Progenitor cell of endocrine pancreas (in vitro differentiated cells): ENCODE data around the gene CTDSPL. TPM values are rescaled to one million over a fixed set of nuclear protein-coding genes. Genes with fewer than 3 reads are reported as not detected.

Experiments
- DNase-seq: peaks from one replicate; pipeline ENCODE4 v3.0.0; 2021; ENCODE audit warnings: low spot score; ENCODE audit not compliant: unreplicated experiment
- H3K27ac Mint-ChIP-seq: 2 replicates; pipeline ENCODE4 v1.8.0; 2021; ENCODE audit warnings: mild to moderate bottlenecking, moderate library complexity, mixed read lengths
- H3K27me3 Mint-ChIP-seq: 2 replicates; pipeline ENCODE4 v1.8.0; 2021; ENCODE audit warnings: mixed read lengths
- H3K36me3 Mint-ChIP-seq: 2 replicates; pipeline ENCODE4 v1.8.0; 2022; ENCODE audit warnings: mixed read lengths; ENCODE audit not compliant: insufficient read depth
- H3K4me1 Mint-ChIP-seq: 2 replicates; pipeline ENCODE4 v1.8.0; 2021; ENCODE audit warnings: low read depth, mixed read lengths
- H3K4me3 Mint-ChIP-seq: 2 replicates; pipeline ENCODE4 v1.8.0; 2021; ENCODE audit warnings: low read depth, mild to moderate bottlenecking, moderate library complexity, mixed read lengths
- H3K9me3 Mint-ChIP-seq: 2 replicates; pipeline ENCODE4 v1.8.0; 2021; ENCODE audit warnings: low read depth, mixed read lengths
- total RNA-seq: library from RNA; stranded (reverse); gene quantifications from 2 replicates; pipeline ENCODE4 v1.2.1, GENCODE V29; 2021
- TF ChIP-seq, protein P1 (sequence below): fragments of 200-600 bp; sonication (generic); IDR thresholded peaks from one replicate; pipeline ENCODE4 v1.5.0; 2021; ENCODE audit warnings: antibody characterized with exemption, mild to moderate bottlenecking; ENCODE audit not compliant: unreplicated experiment

Gene CTDSPL
- total RNA-seq, 1 donor from 2014 or later: 53.3 TPM

DNA sequence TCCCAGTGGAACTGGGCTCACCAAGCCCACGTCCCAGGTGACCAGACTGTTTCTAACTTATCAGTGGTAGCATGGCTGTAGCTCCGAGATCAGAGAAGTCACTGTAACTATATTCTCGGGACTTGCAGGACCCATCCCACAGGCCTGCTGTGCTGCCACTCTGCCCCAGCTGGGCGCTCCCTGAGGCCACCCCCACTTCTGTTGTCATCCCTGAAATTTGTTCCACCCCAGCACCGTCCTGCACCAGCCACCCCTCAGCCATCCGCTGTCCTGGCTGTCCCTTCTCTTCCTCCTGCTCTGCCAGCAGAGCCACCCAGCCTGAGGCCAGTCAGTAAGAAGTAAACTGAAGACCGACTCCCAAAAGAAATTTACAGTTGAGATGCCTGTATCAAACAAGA, 95.9 kb downstream of the CTDSPL start:
- Mint-ChIP-seq H3K36me3 (peaks cover 16% of the 10 kb centered on the region), H3K9me3 (peaks cover 3% of the 10 kb centered on the region), H3K27me3 (no peaks in the 10 kb centered on the region), H3K4me3 (no peak overlapping the region), H3K27ac (peak overlapping the region; percentile 68), H3K4me1 (peaks cover 40% of the 10 kb centered on the region)
- no peak for DNase-seq
- TF ChIP-seq, protein P1, sequence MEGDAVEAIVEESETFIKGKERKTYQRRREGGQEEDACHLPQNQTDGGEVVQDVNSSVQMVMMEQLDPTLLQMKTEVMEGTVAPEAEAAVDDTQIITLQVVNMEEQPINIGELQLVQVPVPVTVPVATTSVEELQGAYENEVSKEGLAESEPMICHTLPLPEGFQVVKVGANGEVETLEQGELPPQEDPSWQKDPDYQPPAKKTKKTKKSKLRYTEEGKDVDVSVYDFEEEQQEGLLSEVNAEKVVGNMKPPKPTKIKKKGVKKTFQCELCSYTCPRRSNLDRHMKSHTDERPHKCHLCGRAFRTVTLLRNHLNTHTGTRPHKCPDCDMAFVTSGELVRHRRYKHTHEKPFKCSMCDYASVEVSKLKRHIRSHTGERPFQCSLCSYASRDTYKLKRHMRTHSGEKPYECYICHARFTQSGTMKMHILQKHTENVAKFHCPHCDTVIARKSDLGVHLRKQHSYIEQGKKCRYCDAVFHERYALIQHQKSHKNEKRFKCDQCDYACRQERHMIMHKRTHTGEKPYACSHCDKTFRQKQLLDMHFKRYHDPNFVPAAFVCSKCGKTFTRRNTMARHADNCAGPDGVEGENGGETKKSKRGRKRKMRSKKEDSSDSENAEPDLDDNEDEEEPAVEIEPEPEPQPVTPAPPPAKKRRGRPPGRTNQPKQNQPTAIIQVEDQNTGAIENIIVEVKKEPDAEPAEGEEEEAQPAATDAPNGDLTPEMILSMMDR: no peak

DNA sequence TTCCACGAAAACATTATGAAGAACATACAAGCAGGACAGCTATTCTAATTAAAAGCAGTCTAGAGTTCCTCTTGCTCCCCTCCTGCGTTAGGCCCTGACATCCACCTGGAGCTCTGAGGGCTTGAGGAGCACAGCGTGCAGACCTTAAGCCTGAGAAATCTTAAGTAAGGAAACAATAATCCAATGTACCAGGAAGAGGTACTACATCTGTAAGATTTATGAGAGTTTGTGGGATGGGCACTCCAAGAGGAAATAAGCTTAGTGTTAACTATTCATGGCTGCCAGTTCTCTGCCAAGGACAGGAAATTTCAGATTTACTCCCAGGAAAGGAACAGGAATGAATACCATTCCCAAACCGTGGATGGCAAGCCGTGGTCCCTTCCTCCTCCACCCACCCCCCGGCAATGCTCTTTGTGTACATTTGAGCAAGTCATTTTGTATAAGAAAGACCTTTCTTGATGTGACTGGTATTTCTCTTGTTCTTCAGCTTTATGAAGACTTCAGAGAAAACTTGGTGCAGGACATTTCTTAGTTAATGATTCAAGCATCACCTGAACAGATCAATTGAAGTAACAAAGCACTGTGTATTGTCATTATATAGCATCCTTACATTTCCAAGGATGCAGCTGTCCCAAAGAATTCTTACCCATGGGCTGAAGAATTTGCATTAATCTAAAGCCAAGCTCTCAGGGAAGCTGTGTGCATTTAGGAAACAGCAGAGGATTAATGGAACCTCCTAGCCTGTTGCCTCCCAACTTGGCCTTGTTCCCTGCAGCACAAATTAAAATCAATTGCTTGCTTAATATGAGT, 100.1 kb downstream of the CTDSPL start:
- no peaks in the 10 kb centered on the region for H3K9me3 Mint-ChIP-seq
- no peak overlapping the region for H3K4me3 Mint-ChIP-seq
- TF ChIP-seq, protein P1: no peak
- peaks cover 71% of the 10 kb centered on the region for H3K4me1 Mint-ChIP-seq
- no peak for DNase-seq
- H3K27ac Mint-ChIP-seq: peak overlapping the region; percentile 80
- no peaks in the 10 kb centered on the region for H3K27me3 Mint-ChIP-seq
- H3K36me3 Mint-ChIP-seq: peaks cover 6% of the 10 kb centered on the region

DNA sequence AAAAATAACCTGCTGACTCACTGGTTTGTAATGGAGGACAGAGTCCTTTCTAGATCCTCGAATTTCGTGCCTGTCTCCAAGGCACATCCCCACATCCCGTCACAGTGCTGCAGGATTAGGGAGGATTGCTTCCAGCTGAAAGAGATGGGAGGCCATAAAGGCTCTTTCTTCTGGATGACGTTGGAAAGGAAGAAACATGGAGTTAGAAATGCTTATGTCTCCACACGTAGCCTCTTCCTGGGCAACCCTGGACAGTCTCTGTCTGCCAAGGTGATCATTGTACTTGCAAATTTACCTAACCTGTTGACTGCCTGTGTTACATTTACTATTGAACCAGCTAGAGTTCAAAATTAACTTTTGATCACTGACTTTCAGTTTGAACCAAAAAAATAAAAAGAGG, 101.3 kb downstream of the CTDSPL start:
- H3K27ac Mint-ChIP-seq: peak overlapping the region; percentile 34
- peaks cover 4% of the 10 kb centered on the region for H3K36me3 Mint-ChIP-seq
- H3K27me3 Mint-ChIP-seq: no peaks in the 10 kb centered on the region
- H3K9me3 Mint-ChIP-seq: no peaks in the 10 kb centered on the region
- H3K4me1 Mint-ChIP-seq: peaks cover 65% of the 10 kb centered on the region
- TF ChIP-seq, protein P1: no peak
- DNase-seq: no peak
- peak overlapping the region; percentile 7 for H3K4me3 Mint-ChIP-seq

DNA sequence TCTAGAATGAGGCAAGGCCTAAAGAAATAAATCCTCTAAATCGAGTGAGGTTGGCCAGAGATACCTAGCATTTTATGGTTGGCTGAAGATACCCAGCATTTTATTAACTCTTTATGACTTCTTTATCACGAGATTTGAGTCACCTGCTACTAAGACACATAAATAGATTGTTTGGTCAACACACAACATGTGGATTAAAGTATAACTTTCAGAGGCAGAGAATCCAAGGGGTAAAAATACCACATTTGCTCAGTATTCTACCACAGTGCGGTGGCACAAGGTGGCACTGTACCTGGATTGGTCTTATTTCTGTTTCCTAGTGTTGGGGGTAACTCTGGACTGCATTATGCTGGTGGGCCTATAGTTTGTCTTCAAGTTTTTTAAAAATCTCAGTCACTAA, 102.0 kb downstream of the CTDSPL start:
- Mint-ChIP-seq H3K27ac (peak overlapping the region; percentile 69), H3K9me3 (no peaks in the 10 kb centered on the region), H3K36me3 (peaks cover 6% of the 10 kb centered on the region), H3K4me1 (peaks cover 59% of the 10 kb centered on the region), H3K4me3 (no peak overlapping the region), H3K27me3 (no peaks in the 10 kb centered on the region)
- TF ChIP-seq, protein P1: no peak
- DNase-seq: no peak

DNA sequence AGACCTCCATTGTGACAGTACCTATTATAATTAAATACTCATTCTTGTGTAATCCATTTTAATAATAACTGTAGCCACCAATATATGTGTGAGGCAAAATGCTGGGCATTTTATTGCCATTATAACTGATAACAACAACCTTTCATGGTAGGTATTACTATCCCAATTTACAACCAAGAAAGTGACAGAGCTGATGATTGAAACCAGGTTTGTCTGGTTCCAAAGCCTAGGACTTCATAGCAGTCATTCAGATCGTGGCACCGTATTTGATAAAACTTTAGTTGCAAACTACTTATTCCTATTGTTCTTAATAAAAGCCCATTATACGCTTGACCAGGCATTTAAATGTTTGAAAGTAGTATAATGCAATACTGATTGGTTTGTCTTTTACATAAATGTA, 102.5 kb downstream of the CTDSPL start:
- no peak for DNase-seq
- H3K36me3 Mint-ChIP-seq: peaks cover 6% of the 10 kb centered on the region
- H3K9me3 Mint-ChIP-seq: no peaks in the 10 kb centered on the region
- peak overlapping the region; percentile 33 for H3K4me3 Mint-ChIP-seq
- no peaks in the 10 kb centered on the region for H3K27me3 Mint-ChIP-seq
- peak overlapping the region; percentile 86 for H3K27ac Mint-ChIP-seq
- H3K4me1 Mint-ChIP-seq: peaks cover 54% of the 10 kb centered on the region
- TF ChIP-seq, protein P1: no peak
